NCI-H146 (cell line): ENCODE results near the gene MKLN1.

ENCODE experiments used
- DNase-seq: peaks from one replicate; lab custom pipeline; 2025; lab: John Stamatoyannopoulos, UW

Gene MKLN1

GRCh38 chr7:131522325-131522930 is 194.8 kb downstream of the MKLN1 start:
- DNase-seq: no peak

DNA sequence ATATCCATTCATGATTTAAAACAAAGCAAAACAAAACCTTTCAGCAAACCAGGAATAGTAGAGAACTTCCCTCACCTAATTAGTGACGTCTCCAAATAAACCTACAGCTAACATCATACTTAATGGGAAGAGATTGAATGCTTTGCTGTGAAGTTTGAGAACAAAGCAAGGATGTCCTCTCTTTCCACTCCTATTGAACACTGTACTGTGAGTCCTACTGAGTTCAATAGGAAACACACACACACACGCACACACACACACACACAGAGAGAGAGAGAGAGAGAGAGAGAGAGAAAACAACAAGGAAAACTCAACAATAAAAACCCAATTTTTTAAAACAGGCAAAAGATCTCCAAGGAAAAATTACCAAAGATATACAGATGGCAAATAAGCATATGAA is 196.4 kb downstream of the MKLN1 start:
- DNase-seq: no peak

DNA sequence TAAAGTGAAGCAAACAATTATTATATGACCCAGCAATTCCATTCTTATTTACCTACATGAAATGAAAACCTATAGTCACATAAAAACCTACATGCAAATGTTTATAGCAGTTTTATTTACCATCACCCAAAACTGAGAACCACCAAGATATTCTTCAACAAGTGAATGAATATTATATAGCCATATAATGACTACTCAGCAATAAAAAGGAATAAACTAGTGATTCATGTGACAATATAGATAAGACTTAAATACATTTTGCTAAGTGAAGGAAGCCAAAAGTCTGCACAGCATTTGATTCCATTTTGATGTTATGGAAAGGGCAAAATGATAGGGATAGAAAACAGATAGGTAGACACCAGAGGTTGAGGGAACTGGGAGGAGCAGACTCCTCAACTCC is 197.0 kb downstream of the MKLN1 start:
- no peak for DNase-seq

- DNase-seq: no peak
Measured at GRCh38 chr7:131525820-131526219, 198.1 kb downstream of the MKLN1 start.

- DNase-seq: no peak
Measured at GRCh38 chr7:131527456-131527855, 199.8 kb downstream of the MKLN1 start.

DNA sequence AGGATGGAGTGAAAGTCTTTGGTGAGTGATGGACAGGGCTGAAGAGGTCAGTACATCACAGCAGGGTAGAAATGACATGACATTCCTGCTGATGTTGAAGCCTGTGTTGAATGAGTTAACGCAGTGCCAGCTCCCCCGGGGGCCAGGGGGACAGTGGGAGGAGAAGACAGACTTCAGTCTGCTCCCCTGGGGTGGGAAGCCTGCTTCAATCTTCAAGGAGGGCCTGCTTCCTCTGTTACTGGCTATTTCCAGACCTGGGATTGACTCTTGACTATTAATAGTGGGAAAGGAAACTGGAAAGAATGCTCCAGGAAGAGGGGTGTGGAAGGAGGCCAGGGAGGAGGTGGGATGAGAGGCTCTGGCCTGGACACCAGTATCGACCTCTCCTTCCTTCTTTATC is 201.5 kb downstream of the MKLN1 start:
- no peak for DNase-seq

DNA sequence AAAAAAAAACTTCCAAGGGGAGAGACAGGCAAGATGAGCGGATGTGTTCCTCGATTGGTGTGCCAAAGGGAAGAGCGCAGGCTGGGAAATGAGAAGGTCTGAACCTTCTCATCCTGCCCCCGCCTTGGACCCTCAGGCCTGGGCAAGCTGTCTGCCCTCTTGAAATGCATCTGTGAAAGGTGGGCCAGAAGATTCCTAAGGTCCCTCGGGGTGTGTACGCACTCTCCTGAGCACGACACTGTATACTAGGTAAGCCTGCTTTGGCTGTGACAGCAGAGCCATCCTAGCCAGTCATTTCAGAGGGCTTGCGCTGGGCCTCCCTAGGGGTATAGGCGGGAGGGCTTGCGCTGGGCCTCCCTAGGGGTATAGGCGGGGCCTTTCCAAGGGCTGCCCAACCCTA is 201.9 kb downstream of the MKLN1 start:
- no peak for DNase-seq

GRCh38 chr7:131530137-131530536 is 202.5 kb downstream of the MKLN1 start:
- DNase-seq: no peak

DNA sequence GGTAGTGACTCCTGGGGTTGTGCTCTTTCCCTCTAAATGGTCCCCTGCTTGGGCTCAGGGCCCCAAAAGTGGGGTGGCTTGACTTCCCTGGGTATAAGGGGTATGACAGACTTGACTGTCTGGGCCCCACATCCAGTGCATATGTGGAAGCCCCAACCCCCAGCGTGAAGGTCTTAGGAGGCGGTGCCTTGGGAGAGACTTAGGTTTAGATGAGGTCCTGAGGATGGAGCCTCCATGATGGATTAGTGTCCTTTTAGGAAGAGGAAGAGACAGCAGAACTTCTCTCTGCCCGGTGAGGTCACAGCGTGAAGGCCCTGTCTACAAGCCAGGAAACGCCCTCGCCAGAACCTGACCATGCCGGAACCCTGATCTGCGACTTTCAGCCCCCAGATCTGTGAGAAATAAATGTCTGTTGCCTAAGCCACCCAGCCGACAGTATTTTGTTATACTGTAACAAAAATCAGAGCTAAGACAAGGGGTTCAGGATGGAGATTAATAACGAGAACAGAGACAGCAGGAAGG is 205.0 kb downstream of the MKLN1 start:
- DNase-seq: no peak

GRCh38 chr7:131533151-131533559 is 205.5 kb downstream of the MKLN1 start:
- no peak for DNase-seq

- no peak for DNase-seq
Measured at GRCh38 chr7:131533566-131534561, 206.2 kb downstream of the MKLN1 start.

- DNase-seq: no peak
Measured at GRCh38 chr7:131536361-131536849, 208.7 kb downstream of the MKLN1 start.

DNA sequence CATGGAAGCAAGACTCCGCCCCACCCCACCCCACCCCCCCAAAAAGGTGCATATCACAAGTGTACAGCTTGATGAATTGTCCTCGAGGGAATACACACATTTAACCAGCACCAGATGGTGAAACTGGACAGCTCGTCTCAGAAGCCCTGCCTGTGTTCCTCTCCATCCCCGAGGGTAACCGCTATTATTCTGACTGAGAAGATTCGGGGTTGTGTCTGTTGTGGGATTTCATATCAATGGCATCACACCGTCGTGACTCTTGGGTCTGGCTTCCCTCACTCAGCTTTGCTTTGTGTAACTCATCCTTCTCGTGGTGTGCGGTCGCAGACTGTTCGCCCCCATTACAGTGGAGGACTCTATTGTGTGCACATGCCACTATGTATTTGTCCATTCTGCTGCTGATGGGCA is 209.9 kb downstream of the MKLN1 start:
- DNase-seq: no peak

DNA sequence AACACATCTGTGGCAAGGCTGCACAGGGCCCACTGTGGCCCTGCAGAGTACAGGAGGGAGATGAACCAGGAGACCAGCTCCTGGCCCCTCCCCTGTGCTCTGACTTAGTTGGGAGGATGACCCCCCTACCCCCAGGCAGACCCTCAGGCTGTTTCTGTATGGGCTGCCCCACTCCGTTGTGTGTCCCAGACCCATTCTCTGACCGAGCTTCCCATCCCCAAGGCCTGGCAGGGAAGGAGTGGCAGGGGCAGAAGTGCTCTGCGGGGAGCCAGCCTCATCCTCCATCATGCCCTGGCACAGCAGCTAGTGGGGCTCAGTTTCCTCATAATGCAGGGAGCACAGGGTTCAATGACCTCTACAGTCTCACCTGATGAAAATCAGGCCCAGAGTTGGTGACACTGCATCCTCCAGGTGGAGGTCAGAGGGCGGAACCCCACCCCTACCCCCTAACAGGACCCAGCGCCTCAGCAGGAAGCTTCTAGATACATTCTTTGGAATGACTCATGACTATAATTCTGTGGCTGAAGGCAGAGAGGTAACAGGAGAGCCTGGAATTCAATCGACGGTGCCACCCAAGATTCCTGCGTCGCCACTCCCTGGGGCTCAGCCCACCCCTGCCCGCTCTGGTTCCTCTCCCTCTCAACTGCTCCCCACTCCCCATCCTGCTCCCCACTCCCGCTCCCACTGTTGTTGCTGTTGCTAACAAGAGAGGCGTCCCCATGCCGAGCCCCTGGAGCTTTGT is 210.6 kb downstream of the MKLN1 start:
- no peak for DNase-seq

- no peak for DNase-seq
Measured at GRCh38 chr7:131538813-131539179, 211.1 kb downstream of the MKLN1 start.

DNA sequence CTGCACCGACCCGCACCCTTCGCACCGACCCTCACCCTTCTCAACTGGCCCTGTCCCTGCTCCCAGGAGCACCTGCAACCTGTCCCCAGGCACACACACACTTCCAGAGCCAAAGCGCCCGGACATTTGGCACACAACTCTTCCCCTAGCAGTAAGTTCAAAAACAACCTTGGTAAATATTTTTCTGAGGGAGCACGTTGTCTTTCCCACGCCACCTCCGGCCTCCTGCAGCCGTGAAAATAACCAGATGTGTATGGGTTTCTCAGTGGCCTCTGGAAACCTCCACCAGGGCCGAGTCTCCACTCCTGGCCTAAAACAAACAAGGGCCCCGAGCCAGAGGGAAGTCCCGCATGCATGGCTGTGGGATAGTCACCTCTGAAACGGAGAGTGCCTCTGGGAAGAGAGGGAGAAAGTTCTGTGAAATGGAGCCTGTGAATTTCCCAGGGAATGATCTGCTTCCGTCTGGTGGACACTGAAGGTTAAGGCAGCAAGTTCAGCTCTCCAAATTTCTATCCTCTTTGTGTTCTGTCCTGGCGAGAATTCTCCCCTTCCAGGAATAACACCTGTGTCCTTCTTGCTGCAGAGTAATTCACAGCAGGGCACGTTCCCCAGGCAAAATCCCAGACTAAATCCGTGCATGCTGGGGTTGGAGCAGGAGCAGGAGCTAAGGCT is 213.0 kb downstream of the MKLN1 start:
- no peak for DNase-seq

- DNase-seq: no peak
Measured at GRCh38 chr7:131543298-131543697, 215.6 kb downstream of the MKLN1 start.

GRCh38 chr7:131544021-131544420 is 216.3 kb downstream of the MKLN1 start:
- no peak for DNase-seq

DNA sequence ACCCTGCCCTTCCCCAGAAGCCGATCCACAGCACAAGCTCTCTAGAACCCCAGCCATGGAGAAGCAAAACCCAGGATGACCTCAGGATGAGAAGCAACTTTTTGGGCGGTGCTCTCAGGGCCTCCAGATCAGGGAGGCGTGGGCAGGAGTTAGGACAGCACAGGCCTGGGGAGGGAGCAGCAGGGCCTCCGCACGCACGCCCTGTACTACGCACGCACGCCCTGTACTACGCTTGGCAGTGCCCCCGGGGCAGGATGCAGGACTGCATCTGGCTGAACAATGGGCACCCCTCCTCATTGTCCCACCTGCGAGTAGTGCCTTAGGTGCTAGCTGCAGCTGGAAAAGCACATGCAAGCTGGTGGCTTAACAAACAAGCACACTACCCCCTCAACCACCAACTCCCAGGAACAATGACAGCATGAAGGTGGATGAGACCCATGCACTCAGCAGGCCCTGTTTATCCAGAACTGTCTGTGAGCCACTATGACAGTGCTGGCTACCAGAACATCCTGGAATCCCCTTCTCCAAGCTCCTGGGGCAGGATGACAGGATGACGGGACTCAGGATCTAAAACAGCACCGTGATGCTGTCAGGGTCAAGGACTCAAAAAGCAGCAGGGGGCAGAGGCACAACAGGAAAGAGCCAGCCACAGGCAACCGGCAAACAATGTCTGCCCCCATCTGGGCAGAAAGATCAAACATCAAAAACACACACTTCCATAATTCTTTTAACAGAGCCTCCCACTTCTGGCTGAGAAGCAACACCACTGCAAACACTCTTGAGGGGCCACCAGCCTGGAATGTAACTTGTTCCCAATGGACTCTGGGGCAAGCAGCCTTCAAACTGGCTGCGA is 217.0 kb downstream of the MKLN1 start:
- DNase-seq: peak; percentile 80

DNA sequence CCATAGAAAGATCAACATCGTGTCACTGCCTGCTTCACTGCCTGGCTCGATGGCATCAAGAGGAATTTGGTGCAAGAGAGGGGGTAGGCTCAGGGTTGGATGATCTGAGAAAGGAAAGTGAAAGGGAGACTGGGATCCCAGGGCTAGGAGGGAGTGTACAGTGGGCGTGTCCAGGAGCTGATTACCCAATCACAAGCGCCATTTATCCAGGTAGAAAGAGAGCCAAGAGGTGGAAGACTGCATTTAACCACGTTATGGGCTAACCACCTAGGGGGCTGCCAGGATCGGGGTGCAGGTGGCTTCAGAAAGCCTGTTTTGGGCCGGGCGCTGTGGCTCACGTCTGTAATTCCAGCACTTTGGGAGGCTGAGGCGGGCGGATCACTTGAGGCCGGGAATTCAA is 218.4 kb downstream of the MKLN1 start:
- DNase-seq: no peak
